PC-9 (cell line): ENCODE results near the gene OBSCN. TPM values are rescaled to one million over a fixed set of nuclear protein-coding genes. Genes with fewer than 3 reads are reported as not detected.

Experiments
- BruUV-seq: library from RNA; stranded (reverse); fragments of 400-500 nt; replicated peaks from 2 replicates; lab custom pipeline; 2021; lab: Mats Ljungman, UMichigan
- CTCF ChIA-PET: fragments of 300-600 bp; sonication (Branson Sonifier 250); formaldehyde crosslinking; loops from one replicate; lab custom pipeline; 2022; ENCODE audit warnings: antibody characterized with exemption; lab: Charles Lee
- POLR2A ChIA-PET: fragments of 300-600 bp; sonication (Branson Sonifier 250); formaldehyde crosslinking; loops from one replicate; lab custom pipeline; 2022; ENCODE audit warnings: antibody characterized with exemption; ENCODE audit not compliant: unreplicated experiment; lab: Charles Lee
- DNase-seq, 2 experiments: peaks; one replicate each; pipeline versions ENCODE4 v3.0.0 to v3.0.0-alpha.2; 2015 to 2022; ENCODE audit warnings: mixed read lengths in 1 of 2
- H2AFZ ChIP-seq: fragments of 200-600 bp; sonication (generic); 2 replicates; pipeline ENCODE4 v1.8.1; 2017; ENCODE audit warnings: antibody characterized with exemption
- H3F3A ChIP-seq: fragments of 200-600 bp; sonication (generic); 2 replicates; pipeline ENCODE4 v1.8.1; 2017; ENCODE audit warnings: antibody characterized with exemption, mild to moderate bottlenecking, low read depth; ENCODE audit not compliant: insufficient read depth
- H3K27ac ChIP-seq: fragments of 200-600 bp; sonication (generic); 2 replicates; pipeline ENCODE4 v1.6.1; 2016; ENCODE audit warnings: mixed run types
- H3K27me3 ChIP-seq: fragments of 200-600 bp; sonication (generic); 2 replicates; pipeline ENCODE4 v1.6.1; 2016; ENCODE audit warnings: low read depth, mixed run types; ENCODE audit not compliant: insufficient read depth
- H3K36me3 ChIP-seq: fragments of 200-600 bp; sonication (generic); 2 replicates; pipeline ENCODE4 v1.6.1; 2016; ENCODE audit warnings: low read depth, mixed run types
- H3K4me1 ChIP-seq: fragments of 200-600 bp; sonication (generic); replicated peaks from 2 replicates; pipeline ENCODE4 v1.6.1; 2016; ENCODE audit warnings: mixed run types; ENCODE audit not compliant: insufficient read depth
- H3K4me2 ChIP-seq: fragments of 200-600 bp; sonication (generic); 2 replicates; pipeline ENCODE4 v1.6.1; 2017; ENCODE audit warnings: mixed run types
- H3K4me3 ChIP-seq: fragments of 200-600 bp; sonication (generic); 2 replicates; pipeline ENCODE4 v1.6.1; 2016; ENCODE audit warnings: mixed run types
- H3K79me2 ChIP-seq: fragments of 200-600 bp; sonication (generic); 2 replicates; pipeline ENCODE4 v1.6.1; 2017; ENCODE audit warnings: low read depth, mixed run types
- H3K9me2 ChIP-seq: fragments of 200-600 bp; sonication (generic); 2 replicates; pipeline ENCODE4 v1.8.1; 2017; ENCODE audit warnings: mild to moderate bottlenecking; ENCODE audit not compliant: insufficient read depth
- H3K9me3 ChIP-seq: fragments of 200-600 bp; sonication (generic); 2 replicates; pipeline ENCODE4 v1.8.1; 2016; ENCODE audit warnings: low read depth; ENCODE audit not compliant: insufficient read depth
- H4K20me1 ChIP-seq: fragments of 200-600 bp; sonication (generic); 2 replicates; pipeline ENCODE4 v1.8.1; 2017; ENCODE audit not compliant: insufficient read depth
- CTCF ChIP-seq: fragments of 200-600 bp; sonication (generic); conservative IDR thresholded peaks from 2 replicates; pipeline ENCODE4 v1.6.1; 2017; ENCODE audit warnings: mixed run types, antibody characterized with exemption, mild to moderate bottlenecking, moderate library complexity
- EZH2 ChIP-seq: fragments of 200-600 bp; sonication (generic); IDR thresholded peaks from 2 replicates; pipeline ENCODE4 v1.8.0; 2017; ENCODE audit warnings: antibody characterized with exemption, low read depth
- intact Hi-C: fragments of 100-400 bp; cut with micrococcal nuclease; formaldehyde crosslinking; loops from one replicate; pipeline ENCODE4 v1.10.0; 2022; ENCODE audit not compliant: unreplicated experiment
- total RNA-seq: library from RNA; stranded (reverse); gene quantifications from 2 replicates; pipeline ENCODE4 v1.2.3, GENCODE V29; 2021

Gene OBSCN
- total RNA-seq, 1 experiment from 2014 or later = 62.9 TPM

GRCh38 chr1:228411121-228411520 lies 203.3 kb downstream of the OBSCN start:
- no peak overlapping the region for H3K4me2 ChIP-seq
- no peaks in the 10 kb centered on the region for H3K9me2 ChIP-seq
- H3K27ac ChIP-seq = no peak overlapping the region
- intact Hi-C loops = loop anchor here (10.0 kb wide), 1 partner anchor 814 kb away; no protein-coding TSS in a partner anchor
- no peak overlapping the region for H2AFZ ChIP-seq
- peaks cover 29% of the 10 kb centered on the region for H3F3A ChIP-seq
- H3K27me3 ChIP-seq = no peaks in the 10 kb centered on the region
- CTCF ChIA-PET = no interaction called here
- POLR2A ChIA-PET = no interaction called here
- H3K36me3 ChIP-seq = 0 out of 2 replicates have a peak, but pooled peaks cover 5% of the 10 kb centered on the region
- peaks cover 49% of the 10 kb centered on the region for H3K79me2 ChIP-seq
- H4K20me1 ChIP-seq = no peaks in the 10 kb centered on the region
- no peak for DNase-seq
- no peak overlapping the region for H3K4me3 ChIP-seq
- BruUV-seq = no TSS peak
- TF ChIP-seq EZH2 = no peak
- peaks cover 54% of the 10 kb centered on the region for H3K4me1 ChIP-seq
- no peaks in the 10 kb centered on the region for H3K9me3 ChIP-seq

GRCh38 chr1:228411548-228412430 lies 203.9 kb downstream of the OBSCN start:
- Histone ChIP-seq H3K27me3 (no peaks in the 10 kb centered on the region), H2AFZ (no peak overlapping the region), H3K79me2 (peaks cover 44% of the 10 kb centered on the region), H3K4me2 (0 out of 2 replicates have a peak overlapping the region, but pooled peaks have one; percentile 9), H3K4me3 (no peak overlapping the region), H3K4me1 (peaks cover 54% of the 10 kb centered on the region), H3K9me2 (no peaks in the 10 kb centered on the region), H3K36me3 (0 out of 2 replicates have a peak, but pooled peaks cover 5% of the 10 kb centered on the region), H3F3A (peaks cover 29% of the 10 kb centered on the region), H4K20me1 (no peaks in the 10 kb centered on the region), H3K9me3 (no peaks in the 10 kb centered on the region), H3K27ac (peak overlapping the region; percentile 68; the same call in 1 of the 2 replicates)
- BruUV-seq = no TSS peak
- no peak for TF ChIP-seq CTCF
- no peak for TF ChIP-seq EZH2
- intact Hi-C loops = loop anchor here (10.0 kb wide), 1 partner anchor 813 kb away; no protein-coding TSS in a partner anchor
- no peak for DNase-seq
- ChIA-PET CTCF (interaction anchor here (0.7 kb wide), 1 partner anchor 652 kb away, joined by 6 read pairs; no protein-coding TSS in a partner anchor), POLR2A (no interaction called here)

- Histone ChIP-seq H3K9me2 (no peaks in the 10 kb centered on the region), H4K20me1 (no peaks in the 10 kb centered on the region), H3K4me2 (peak overlapping the region; percentile 29), H3K79me2 (peaks cover 31% of the 10 kb centered on the region), H3K27ac (peak overlapping the region; percentile 68), H3K4me3 (no peak overlapping the region), H3K4me1 (peaks cover 58% of the 10 kb centered on the region), H3K36me3 (0 out of 2 replicates have a peak, but pooled peaks cover 5% of the 10 kb centered on the region), H3K27me3 (no peaks in the 10 kb centered on the region), H2AFZ (no peak overlapping the region), H3F3A (peaks cover 29% of the 10 kb centered on the region), H3K9me3 (no peaks in the 10 kb centered on the region)
- ChIA-PET POLR2A (no interaction called here), CTCF (no interaction called here)
- TF ChIP-seq CTCF (no peak), EZH2 (no peak)
- BruUV-seq = no TSS peak
- no peak for DNase-seq
- intact Hi-C loops = loop anchor here (10.0 kb wide), 1 partner anchor 811 kb away; no protein-coding TSS in a partner anchor
Observed at GRCh38 chr1:228413241-228414010, 205.6 kb downstream of the OBSCN start.
